Upper lobe of left lung (tissue), 6 donors: ENCODE data around the gene VSIG10L. TPM values are rescaled to one million over a fixed set of nuclear protein-coding genes. Genes with fewer than 3 reads are reported as not detected.
A peak's percentile ranks its signal among the peaks of the same experiment; 100 is the strongest.

Source experiments
- ATAC-seq, 2 donors: fragments of 200-7000 bp; cut with Tn5 transposase; one replicate each; pipeline ENCODE4 v1.9.1; 2022; ENCODE audit warnings: mild to moderate bottlenecking in 2 of 2, moderate library complexity in 2 of 2; ENCODE audit not compliant: low FRiP score in 2 of 2
- DNase-seq, 2 donors: peaks; one replicate each; pipeline ENCODE4 v3.0.0-alpha.2; 2019 to 2020
- H3K27ac ChIP-seq, 4 donors: fragments of 200-600 bp; sonication (generic); one replicate each; pipeline ENCODE4 v1.5.1; 2016 to 2019
- H3K27me3 ChIP-seq, 4 donors: fragments of 200-600 bp; sonication (generic); one replicate each; pipeline ENCODE4 v1.5.1; 2017 to 2019
- H3K36me3 ChIP-seq, 4 donors: fragments of 200-600 bp; sonication (generic); one replicate each; pipeline ENCODE4 v1.5.1; 2016 to 2019
- H3K4me1 ChIP-seq, 4 donors: fragments of 200-600 bp; sonication (generic); one replicate each; pipeline ENCODE4 v1.5.1; 2018 to 2019
- H3K4me3 ChIP-seq, 4 donors: fragments of 200-600 bp; sonication (generic); one replicate each; pipeline ENCODE4 v1.5.1; 2017 to 2019; ENCODE audit warnings: mild to moderate bottlenecking in 2 of 4, moderate library complexity in 1 of 4
- H3K9me3 ChIP-seq, 4 donors: fragments of 200-600 bp; sonication (generic); one replicate each; pipeline ENCODE4 v1.5.1; 2018 to 2019
- CTCF ChIP-seq, 6 experiments: fragments of 450-650 bp in 4 of 6; fragments of 200-600 bp in 2 of 6; sonication (generic) in 2 of 6; IDR thresholded peaks; one replicate each; pipeline ENCODE4 v1.5.1; 2016 to 2019; ENCODE audit warnings: antibody characterized with exemption in 6 of 6
- EP300 ChIP-seq, 4 donors: sonication (generic); formaldehyde crosslinking; IDR thresholded peaks; one replicate each; pipeline ENCODE4 v1.5.1; 2017; ENCODE audit warnings: antibody characterized with exemption in 4 of 4, control low read depth in 2 of 4
- POLR2A ChIP-seq, 4 donors: fragments of 450-650 bp; IDR thresholded peaks; one replicate each; pipeline ENCODE4 v1.5.1; 2016 to 2017; ENCODE audit warnings: antibody characterized with exemption in 4 of 4, mild to moderate bottlenecking in 2 of 4
- POLR2AphosphoS5 ChIP-seq, 2 donors: sonication (generic); formaldehyde crosslinking; IDR thresholded peaks; one replicate each; pipeline ENCODE4 v1.5.1; 2017; ENCODE audit warnings: antibody characterized with exemption in 2 of 2
- WGBS, 2 donors: methylation state at CpG; one replicate each; pipeline ENCODE4 v1.1.5; 2017 to 2018; 5-methylcytosine and 5-hydroxymethylcytosine counted together
- total RNA-seq, 6 donors: library from RNA; depleted of rRNA in 4 of 6; stranded (reverse); fragments of >200 nt in 4 of 6; gene quantifications; one replicate each; pipeline versions ENCODE4 v1.1.0 to v1.2.1, GENCODE V29; 2016 to 2021
- donor health status: DM: no; HTN: no; CAD: no; lungs with moderate emphysema.
- donor health status: DM: no; HTN: yes; CAD: no; lungs with severe emphysema.

VSIG10L gene
- total RNA-seq, 6 donors from 2014 or later = 0.76 to 13.6 (median 2.8) TPM

- ATAC-seq (no peak), DNase-seq (no peak)
- WGBS, 2 donors = 57 to 72% methylated on average over 14 to 21 of the region's 23 CpGs
Observed at GRCh38 chr19:51368366-51369282, 26.7 kb upstream of the VSIG10L start, which contains the start of gene CLDND2. TSS of gene CLDND2 (minus strand) at chr19:51369003. CDS start at chr19:51368577, 426 bp downstream.

GRCh38 chr19:51367565-51368365, 25.8 kb upstream of the VSIG10L start:
- ATAC-seq (peak; percentile 95 to 97), DNase-seq (peak; percentile 97 to 100)
- H3K9me3 ChIP-seq = no peaks in the 10 kb centered on the region
- 0 to 1% methylated on average over 15 to 44 of the region's 64 CpGs for WGBS, 2 donors
- no peaks in the 10 kb centered on the region for H3K27me3 ChIP-seq
- H3K27ac ChIP-seq = peak overlapping the region; percentile 88 to 99 (median 92)
- peaks cover 18 to 38% (median 27%) of the 10 kb centered on the region in 4 donors for H3K4me1 ChIP-seq
- peak; percentile 32 to 94 for TF ChIP-seq POLR2AphosphoS5 (IDR thresholded peaks at IDR 0.05)
- TF ChIP-seq CTCF (IDR thresholded peaks at IDR 0.05) = peak in 2 of 6 experiments; percentile 21 to 26
- peak in 1 of 4 donors; percentile 83 for TF ChIP-seq POLR2A (IDR thresholded peaks at IDR 0.05)
- no peak for TF ChIP-seq EP300 (IDR thresholded peaks at IDR 0.05)
- H3K36me3 ChIP-seq = no peaks in the 10 kb centered on the region
- H3K4me3 ChIP-seq = peak overlapping the region; percentile 64 to 86 (median 70)

More at GRCh38 chr19:51368366-51369282, 26.7 kb upstream of the VSIG10L start, which contains the start of gene CLDND2:
- H3K4me1 ChIP-seq = peaks cover 16 to 29% (median 25%) of the 10 kb centered on the region in 4 donors
- peak within 1 kb of the TSS; percentile 64 to 86 (median 70) for H3K4me3 ChIP-seq
- no peaks in the 10 kb centered on the region for H3K27me3 ChIP-seq
- H3K27ac ChIP-seq = peak within 1 kb of the TSS; percentile 69 to 99 (median 92)
- TF ChIP-seq POLR2A (IDR thresholded peaks at IDR 0.05) (no peak), POLR2AphosphoS5 (IDR thresholded peaks at IDR 0.05) (no peak), CTCF (IDR thresholded peaks at IDR 0.05) (no peak), EP300 (IDR thresholded peaks at IDR 0.05) (no peak)
- H3K36me3 ChIP-seq = no peaks in the 10 kb centered on the region
- no peaks in the 10 kb centered on the region for H3K9me3 ChIP-seq

GRCh38 chr19:51367255-51367564, 25.3 kb upstream of the VSIG10L start:
- Histone ChIP-seq H3K4me1 (peaks cover 21 to 43% (median 26%) of the 10 kb centered on the region in 4 donors), H3K36me3 (no peaks in the 10 kb centered on the region), H3K9me3 (no peaks in the 10 kb centered on the region), H3K27me3 (no peaks in the 10 kb centered on the region), H3K4me3 (peak overlapping the region; percentile 64 to 86 (median 70)), H3K27ac (peak overlapping the region; percentile 88 to 99 (median 92))
- TF ChIP-seq EP300 (IDR thresholded peaks at IDR 0.05) (no peak), POLR2A (IDR thresholded peaks at IDR 0.05) (peak in 3 of 4 donors; percentile 64 to 84 (median 81)), CTCF (IDR thresholded peaks at IDR 0.05) (no peak), POLR2AphosphoS5 (IDR thresholded peaks at IDR 0.05) (peak in 1 of 2 donors; percentile 32)
- 0% methylated on average over 5 to 12 of the region's 15 CpGs for WGBS, 2 donors
- no peak for DNase-seq
- no peak for ATAC-seq

- Histone ChIP-seq H3K4me1 (peaks cover 21 to 45% (median 25%) of the 10 kb centered on the region in 4 donors), H3K9me3 (no peaks in the 10 kb centered on the region), H3K27me3 (no peaks in the 10 kb centered on the region), H3K27ac (peak overlapping the region; percentile 88 to 99 (median 92)), H3K4me3 (peak overlapping the region; percentile 64 to 86 (median 76)), H3K36me3 (no peaks in the 10 kb centered on the region)
- ATAC-seq = peak; percentile 89 to 93
- DNase-seq = peak; percentile 95 to 99
- peak in 3 of 4 donors; percentile 28 to 94 (median 89) for TF ChIP-seq POLR2A (IDR thresholded peaks at IDR 0.05)
- TF ChIP-seq EP300 (IDR thresholded peaks at IDR 0.05) = peak in 1 of 4 donors; percentile 5
- peak; percentile 63 to 93 for TF ChIP-seq POLR2AphosphoS5 (IDR thresholded peaks at IDR 0.05)
- peak in 1 of 6 experiments; percentile 10 for TF ChIP-seq CTCF (IDR thresholded peaks at IDR 0.05)
- 0 to 1% methylated on average over 41 to 53 of the region's 54 CpGs for WGBS, 2 donors
Observed at GRCh38 chr19:51366389-51367254, 24.7 kb upstream of the VSIG10L start.
